Measurements from ENCODE around the gene SORCS3.

GRCh38 chr10:104920476-104920875, 279.4 kb downstream of the SORCS3 start:
- TF ChIP-seq MTF1 (CRISPR knock-in tag; IDR thresholded peaks at IDR 0.05) (no peak), POLR2A (IDR thresholded peaks at IDR 0.05; ENCODE audit: insufficient read depth in 1 of 2, low read depth in 2 of 2, low read length in 2 of 2) (no peak), GTF2F1 (IDR thresholded peaks at IDR 0.05; ENCODE audit: low read length) (no peak), ZNF780A (CRISPR knock-in tag; IDR thresholded peaks at IDR 0.05) (no peak), ISL2 (CRISPR knock-in tag; IDR thresholded peaks at IDR 0.05) (no peak), ZNF430 (CRISPR knock-in tag; IDR thresholded peaks at IDR 0.05) (no peak), SRF (IDR thresholded peaks at IDR 0.05; ENCODE audit: low read depth, low read length) (no peak), KMT2A (CRISPR knock-in tag; IDR thresholded peaks at IDR 0.05) (no peak), ZNF589 (CRISPR knock-in tag; conservative IDR thresholded peaks at IDR 0.05) (no peak), CREB1 (IDR thresholded peaks at IDR 0.05) (no peak), CREB1 (CRISPR knock-in tag; IDR thresholded peaks at IDR 0.05) (no peak), CEBPB (IDR thresholded peaks at IDR 0.05; ENCODE audit: borderline replicate concordance, low read depth, low read length) (no peak)
- TF ChIP-seq, protein P1, sequence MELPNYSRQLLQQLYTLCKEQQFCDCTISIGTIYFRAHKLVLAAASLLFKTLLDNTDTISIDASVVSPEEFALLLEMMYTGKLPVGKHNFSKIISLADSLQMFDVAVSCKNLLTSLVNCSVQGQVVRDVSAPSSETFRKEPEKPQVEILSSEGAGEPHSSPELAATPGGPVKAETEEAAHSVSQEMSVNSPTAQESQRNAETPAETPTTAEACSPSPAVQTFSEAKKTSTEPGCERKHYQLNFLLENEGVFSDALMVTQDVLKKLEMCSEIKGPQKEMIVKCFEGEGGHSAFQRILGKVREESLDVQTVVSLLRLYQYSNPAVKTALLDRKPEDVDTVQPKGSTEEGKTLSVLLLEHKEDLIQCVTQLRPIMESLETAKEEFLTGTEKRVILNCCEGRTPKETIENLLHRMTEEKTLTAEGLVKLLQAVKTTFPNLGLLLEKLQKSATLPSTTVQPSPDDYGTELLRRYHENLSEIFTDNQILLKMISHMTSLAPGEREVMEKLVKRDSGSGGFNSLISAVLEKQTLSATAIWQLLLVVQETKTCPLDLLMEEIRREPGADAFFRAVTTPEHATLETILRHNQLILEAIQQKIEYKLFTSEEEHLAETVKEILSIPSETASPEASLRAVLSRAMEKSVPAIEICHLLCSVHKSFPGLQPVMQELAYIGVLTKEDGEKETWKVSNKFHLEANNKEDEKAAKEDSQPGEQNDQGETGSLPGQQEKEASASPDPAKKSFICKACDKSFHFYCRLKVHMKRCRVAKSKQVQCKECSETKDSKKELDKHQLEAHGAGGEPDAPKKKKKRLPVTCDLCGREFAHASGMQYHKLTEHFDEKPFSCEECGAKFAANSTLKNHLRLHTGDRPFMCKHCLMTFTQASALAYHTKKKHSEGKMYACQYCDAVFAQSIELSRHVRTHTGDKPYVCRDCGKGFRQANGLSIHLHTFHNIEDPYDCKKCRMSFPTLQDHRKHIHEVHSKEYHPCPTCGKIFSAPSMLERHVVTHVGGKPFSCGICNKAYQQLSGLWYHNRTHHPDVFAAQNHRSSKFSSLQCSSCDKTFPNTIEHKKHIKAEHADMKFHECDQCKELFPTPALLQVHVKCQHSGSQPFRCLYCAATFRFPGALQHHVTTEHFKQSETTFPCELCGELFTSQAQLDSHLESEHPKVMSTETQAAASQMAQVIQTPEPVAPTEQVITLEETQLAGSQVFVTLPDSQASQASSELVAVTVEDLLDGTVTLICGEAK (IDR thresholded peaks at IDR 0.05): no peak
- TF ChIP-seq, protein P1 (CRISPR knock-in tag; IDR thresholded peaks at IDR 0.05): no peak
- TF ChIP-seq, protein P2, sequence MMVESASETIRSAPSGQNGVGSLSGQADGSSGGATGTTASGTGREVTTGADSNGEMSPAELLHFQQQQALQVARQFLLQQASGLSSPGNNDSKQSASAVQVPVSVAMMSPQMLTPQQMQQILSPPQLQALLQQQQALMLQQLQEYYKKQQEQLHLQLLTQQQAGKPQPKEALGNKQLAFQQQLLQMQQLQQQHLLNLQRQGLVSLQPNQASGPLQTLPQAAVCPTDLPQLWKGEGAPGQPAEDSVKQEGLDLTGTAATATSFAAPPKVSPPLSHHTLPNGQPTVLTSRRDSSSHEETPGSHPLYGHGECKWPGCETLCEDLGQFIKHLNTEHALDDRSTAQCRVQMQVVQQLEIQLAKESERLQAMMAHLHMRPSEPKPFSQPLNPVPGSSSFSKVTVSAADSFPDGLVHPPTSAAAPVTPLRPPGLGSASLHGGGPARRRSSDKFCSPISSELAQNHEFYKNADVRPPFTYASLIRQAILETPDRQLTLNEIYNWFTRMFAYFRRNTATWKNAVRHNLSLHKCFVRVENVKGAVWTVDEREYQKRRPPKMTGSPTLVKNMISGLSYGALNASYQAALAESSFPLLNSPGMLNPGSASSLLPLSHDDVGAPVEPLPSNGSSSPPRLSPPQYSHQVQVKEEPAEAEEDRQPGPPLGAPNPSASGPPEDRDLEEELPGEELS (CRISPR knock-in tag; IDR thresholded peaks at IDR 0.05): no peak

Measured in HepG2 (cell line).